Neural cell (in vitro differentiated cells): ENCODE data around the gene DGKB. TPM values are rescaled to one million over a fixed set of nuclear protein-coding genes. Genes with fewer than 3 reads are reported as not detected.

Experiments
- H2AFZ ChIP-seq: fragments of 200-600, 300-800 bp; sonication (generic), shearing (Covaris generic); 2 replicates; pipeline ENCODE4 v1.6.0; 2014; ENCODE audit warnings: low read depth, mild to moderate bottlenecking, antibody characterized with exemption, low read length, moderate library complexity
- H3F3A ChIP-seq: fragments of 200-600 bp; shearing (Covaris generic); 2 replicates; pipeline ENCODE4 v1.6.1; 2016; ENCODE audit warnings: mild to moderate bottlenecking, moderate library complexity, mixed read lengths, antibody characterized with exemption, low read length; ENCODE audit not compliant: insufficient read depth, poor library complexity, severe bottlenecking
- H3K27ac ChIP-seq: fragments of 200-600, 300-800 bp; sonication (generic), shearing (Covaris generic); 2 replicates; pipeline ENCODE4 v1.5.1; 2014; ENCODE audit warnings: mild to moderate bottlenecking, low read length, moderate library complexity
- H3K27me3 ChIP-seq: fragments of 300-800, 200-600 bp; sonication (generic), shearing (Covaris generic); 2 replicates; pipeline ENCODE4 v1.6.0; 2014; ENCODE audit warnings: mild to moderate bottlenecking, low read depth, low read length, moderate library complexity; ENCODE audit not compliant: insufficient read depth
- H3K36me3 ChIP-seq: fragments of 300-800, 200-600 bp; sonication (generic), shearing (Covaris generic); 2 replicates; pipeline ENCODE4 v1.5.1; 2014; ENCODE audit warnings: mild to moderate bottlenecking, antibody characterized with exemption, low read length, moderate library complexity; ENCODE audit not compliant: insufficient read depth
- H3K4me2 ChIP-seq: fragments of 300-800, 200-600 bp; sonication (generic), shearing (Covaris generic); 2 replicates; pipeline ENCODE4 v1.6.0; 2014; ENCODE audit warnings: mild to moderate bottlenecking, low read length
- H3K4me3 ChIP-seq: fragments of 300-800, 200-600 bp; sonication (generic), shearing (Covaris generic); 2 replicates; pipeline ENCODE4 v1.5.1; 2014; ENCODE audit warnings: mild to moderate bottlenecking, low read length, moderate library complexity
- H3K79me2 ChIP-seq: fragments of 200-600 bp; shearing (Covaris generic); replicated peaks from 2 replicates; pipeline ENCODE4 v1.6.0; 2014; ENCODE audit warnings: mild to moderate bottlenecking, low read length, moderate library complexity; ENCODE audit not compliant: insufficient read depth
- H3K9ac ChIP-seq: fragments of 300-800, 200-600 bp; sonication (generic), shearing (Covaris generic); 2 replicates; pipeline ENCODE4 v1.6.1; 2016; ENCODE audit warnings: mild to moderate bottlenecking, low read length, mixed read lengths
- H3K9me2 ChIP-seq: fragments of 200-600 bp; shearing (Covaris generic); 2 replicates; pipeline ENCODE4 v1.6.1; 2016; ENCODE audit warnings: mild to moderate bottlenecking, low read length, mixed read lengths; ENCODE audit not compliant: insufficient read depth
- H3K9me3 ChIP-seq: fragments of 200-600, 300-800 bp; sonication (generic), shearing (Covaris generic); 2 replicates; pipeline ENCODE4 v1.6.1; 2016; ENCODE audit warnings: mild to moderate bottlenecking, mixed run types, low read length, moderate library complexity, mixed read lengths
- H4K20me1 ChIP-seq: fragments of 200-600 bp; shearing (Covaris generic); 2 replicates; pipeline ENCODE4 v1.6.1; 2016; ENCODE audit warnings: mild to moderate bottlenecking, mixed run types; ENCODE audit not compliant: insufficient read depth
- CTCF ChIP-seq: fragments of 450-650 bp; IDR thresholded peaks from 2 replicates; pipeline ENCODE4 v1.5.1; 2014; ENCODE audit warnings: antibody characterized with exemption, mild to moderate bottlenecking, moderate library complexity; ENCODE audit not compliant: poor library complexity, severe bottlenecking
- EP300 ChIP-seq: fragments of 450-650 bp; conservative IDR thresholded peaks from 2 replicates; pipeline ENCODE4 v1.6.1; 2014; ENCODE audit warnings: antibody characterized with exemption, mild to moderate bottlenecking, moderate library complexity; ENCODE audit not compliant: poor library complexity, severe bottlenecking
- EZH2 ChIP-seq: fragments of 200-600, 300-800 bp; shearing (Covaris generic), sonication (generic); IDR thresholded peaks from 2 replicates; pipeline ENCODE4 v1.6.1; 2014; ENCODE audit warnings: antibody characterized with exemption, low read length, borderline replicate concordance, mild to moderate bottlenecking; ENCODE audit not compliant: insufficient read depth, poor library complexity, severe bottlenecking
- MXI1 ChIP-seq: fragments of 450-650 bp; conservative IDR thresholded peaks from 2 replicates; pipeline ENCODE4 v1.6.1; 2014; ENCODE audit warnings: antibody characterized with exemption, mild to moderate bottlenecking; ENCODE audit not compliant: poor library complexity, severe bottlenecking
- POLR2AphosphoS5 ChIP-seq: IDR thresholded peaks from 2 replicates; pipeline ENCODE4 v1.6.1; 2012
- RAD21 ChIP-seq: fragments of 450-650 bp; conservative IDR thresholded peaks from 2 replicates; pipeline ENCODE4 v1.6.1; 2014; ENCODE audit warnings: antibody characterized with exemption, mild to moderate bottlenecking, moderate library complexity
- SMC3 ChIP-seq: fragments of 450-650 bp; conservative IDR thresholded peaks from 2 replicates; pipeline ENCODE4 v1.6.1; 2014; ENCODE audit warnings: antibody characterized with exemption, mild to moderate bottlenecking, moderate library complexity; ENCODE audit not compliant: poor library complexity
- TAF1 ChIP-seq: IDR thresholded peaks from 2 replicates; pipeline ENCODE4 v1.6.1; 2012; ENCODE audit warnings: low read depth
- polyA plus RNA-seq: library from polyadenylated mRNA; depleted of rRNA; stranded (reverse); fragments of >200 nt; gene quantifications from 2 replicates; pipeline ENCODE4 v1.2.3, GENCODE V29; 2014
- TF ChIP-seq, protein P1 (sequence below): IDR thresholded peaks from 2 replicates; pipeline ENCODE4 v1.6.1; 2012; ENCODE audit warnings: borderline replicate concordance

The DGKB gene
- polyA plus RNA-seq, 1 donor from 2014 or later: 0.20 TPM

GRCh38 chr7:14252458-14252857 is 650.1 kb downstream of the DGKB start:
- H3K27ac ChIP-seq: no peak overlapping the region
- H3K9me2 ChIP-seq: no peaks in the 10 kb centered on the region
- H3K4me3 ChIP-seq: no peak overlapping the region
- H4K20me1 ChIP-seq: no peaks in the 10 kb centered on the region
- no peaks in the 10 kb centered on the region for H3K79me2 ChIP-seq
- H3F3A ChIP-seq: no peaks in the 10 kb centered on the region
- H3K36me3 ChIP-seq: no peaks in the 10 kb centered on the region
- H3K27me3 ChIP-seq: no peaks in the 10 kb centered on the region
- no peak overlapping the region for H2AFZ ChIP-seq
- H3K9me3 ChIP-seq: peaks cover 3% of the 10 kb centered on the region
- no peak overlapping the region for H3K4me2 ChIP-seq
- H3K9ac ChIP-seq: no peak overlapping the region
- TF ChIP-seq MXI1: no peak
- no peak for TF ChIP-seq TAF1
- no peak for TF ChIP-seq EP300
- no peak for TF ChIP-seq RAD21
- TF ChIP-seq EZH2: no peak
- no peak for TF ChIP-seq SMC3
- TF ChIP-seq POLR2AphosphoS5: no peak
- no peak for TF ChIP-seq CTCF
- TF ChIP-seq, protein P1, sequence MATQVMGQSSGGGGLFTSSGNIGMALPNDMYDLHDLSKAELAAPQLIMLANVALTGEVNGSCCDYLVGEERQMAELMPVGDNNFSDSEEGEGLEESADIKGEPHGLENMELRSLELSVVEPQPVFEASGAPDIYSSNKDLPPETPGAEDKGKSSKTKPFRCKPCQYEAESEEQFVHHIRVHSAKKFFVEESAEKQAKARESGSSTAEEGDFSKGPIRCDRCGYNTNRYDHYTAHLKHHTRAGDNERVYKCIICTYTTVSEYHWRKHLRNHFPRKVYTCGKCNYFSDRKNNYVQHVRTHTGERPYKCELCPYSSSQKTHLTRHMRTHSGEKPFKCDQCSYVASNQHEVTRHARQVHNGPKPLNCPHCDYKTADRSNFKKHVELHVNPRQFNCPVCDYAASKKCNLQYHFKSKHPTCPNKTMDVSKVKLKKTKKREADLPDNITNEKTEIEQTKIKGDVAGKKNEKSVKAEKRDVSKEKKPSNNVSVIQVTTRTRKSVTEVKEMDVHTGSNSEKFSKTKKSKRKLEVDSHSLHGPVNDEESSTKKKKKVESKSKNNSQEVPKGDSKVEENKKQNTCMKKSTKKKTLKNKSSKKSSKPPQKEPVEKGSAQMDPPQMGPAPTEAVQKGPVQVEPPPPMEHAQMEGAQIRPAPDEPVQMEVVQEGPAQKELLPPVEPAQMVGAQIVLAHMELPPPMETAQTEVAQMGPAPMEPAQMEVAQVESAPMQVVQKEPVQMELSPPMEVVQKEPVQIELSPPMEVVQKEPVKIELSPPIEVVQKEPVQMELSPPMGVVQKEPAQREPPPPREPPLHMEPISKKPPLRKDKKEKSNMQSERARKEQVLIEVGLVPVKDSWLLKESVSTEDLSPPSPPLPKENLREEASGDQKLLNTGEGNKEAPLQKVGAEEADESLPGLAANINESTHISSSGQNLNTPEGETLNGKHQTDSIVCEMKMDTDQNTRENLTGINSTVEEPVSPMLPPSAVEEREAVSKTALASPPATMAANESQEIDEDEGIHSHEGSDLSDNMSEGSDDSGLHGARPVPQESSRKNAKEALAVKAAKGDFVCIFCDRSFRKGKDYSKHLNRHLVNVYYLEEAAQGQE: no peak

DNA sequence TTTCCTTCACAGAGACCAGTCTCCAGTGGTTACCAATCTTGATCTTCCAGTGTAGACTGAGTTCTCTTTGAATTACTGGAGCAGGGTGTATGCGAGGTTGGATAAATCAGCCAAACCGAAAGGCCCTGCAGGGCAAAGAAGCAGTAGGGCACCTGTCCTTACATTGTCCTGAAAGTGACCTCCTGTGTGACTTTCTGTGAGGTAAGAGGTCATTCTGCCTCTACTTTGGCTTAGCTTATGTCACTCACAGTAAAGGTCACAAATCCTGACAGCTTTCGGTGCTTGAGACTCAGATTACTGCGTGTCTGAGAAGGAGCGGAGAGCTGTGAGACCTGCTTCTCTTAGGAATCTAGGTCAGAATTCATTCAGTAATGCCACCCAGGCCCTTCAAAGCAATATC is 660.4 kb downstream of the DGKB start:
- H2AFZ ChIP-seq: no peak overlapping the region

More for the DNA sequence above, 660.4 kb downstream of the DGKB start:
- no peaks in the 10 kb centered on the region for H3K79me2 ChIP-seq
- H3K27ac ChIP-seq: no peak overlapping the region
- no peaks in the 10 kb centered on the region for H3F3A ChIP-seq
- no peaks in the 10 kb centered on the region for H3K9me2 ChIP-seq
- H3K9me3 ChIP-seq: no peaks in the 10 kb centered on the region
- no peak overlapping the region for H3K9ac ChIP-seq
- no peak overlapping the region for H3K4me3 ChIP-seq
- H3K4me2 ChIP-seq: no peak overlapping the region
- H3K36me3 ChIP-seq: no peaks in the 10 kb centered on the region
- H4K20me1 ChIP-seq: no peaks in the 10 kb centered on the region
- no peaks in the 10 kb centered on the region for H3K27me3 ChIP-seq
- TF ChIP-seq CTCF (no peak), SMC3 (no peak), TAF1 (no peak), RAD21 (no peak), MXI1 (no peak)
- TF ChIP-seq, protein P1: no peak
